CD14-positive monocyte (primary cell): Measurements from ENCODE around the gene GREM1. TPM values are rescaled to one million over a fixed set of nuclear protein-coding genes. Genes with fewer than 3 reads are reported as not detected.
A peak's percentile ranks its signal among the peaks of the same experiment; 100 is the strongest.

ENCODE experiments used
- DNase-seq, 3 donors: peaks; one replicate each; pipeline ENCODE4 v3.0.0-alpha.2; 2011 to 2022
- H2AFZ ChIP-seq: 2 replicates; pipeline ENCODE4 v1.6.0; 2012; ENCODE audit warnings: mild to moderate bottlenecking, low read depth, low read length, inconsistent platforms; ENCODE audit not compliant: insufficient read depth, poor library complexity, severe bottlenecking
- H3K27ac ChIP-seq, 2 donors: 1 replicate in 1 of 2; 2 replicates in 1 of 2; pipeline ENCODE4 v1.5.1; 2012 to 2013; ENCODE audit warnings: low read length in 2 of 2, control low read depth in 1 of 2, inconsistent platforms in 1 of 2, low read depth in 1 of 2, mild to moderate bottlenecking in 1 of 2
- H3K27me3 ChIP-seq, 2 donors: one replicate each; pipeline versions ENCODE4 v1.6.0 to v1.6.1; 2011 to 2013; ENCODE audit warnings: low read length in 2 of 2; ENCODE audit not compliant: control insufficient read depth in 2 of 2, insufficient read depth in 2 of 2
- H3K36me3 ChIP-seq, 2 donors: replicated peaks in 1 of 2; 1 replicate in 1 of 2; 2 replicates in 1 of 2; pipeline versions ENCODE4 v1.5.1 to v1.6.1; 2012 to 2013; ENCODE audit warnings: low read length in 2 of 2, control low read depth in 1 of 2, inconsistent platforms in 1 of 2, mild to moderate bottlenecking in 1 of 2; ENCODE audit not compliant: insufficient read depth in 2 of 2, control insufficient read depth in 1 of 2
- H3K4me1 ChIP-seq, 2 donors: 1 replicate in 1 of 2; 2 replicates in 1 of 2; pipeline versions ENCODE4 v1.5.1 to v1.6.1; 2012 to 2013; ENCODE audit warnings: low read length in 2 of 2, control low read depth in 1 of 2, inconsistent platforms in 1 of 2, mild to moderate bottlenecking in 1 of 2, moderate library complexity in 1 of 2; ENCODE audit not compliant: insufficient read depth in 2 of 2, control insufficient read depth in 1 of 2
- H3K4me2 ChIP-seq: replicated peaks from 2 replicates; pipeline ENCODE3; 2012; ENCODE audit warnings: low read length, moderate library complexity, mild to moderate bottlenecking; ENCODE audit not compliant: poor library complexity, severe bottlenecking; ENCODE audit errors: extremely low read depth
- H3K4me3 ChIP-seq, 3 experiments: fragments of 200-600 bp in 1 of 3; sonication (generic) in 1 of 3; replicated peaks in 1 of 3; 1 replicate in 2 of 3; 2 replicates in 1 of 3; pipeline ENCODE4 v1.5.1; 2011 to 2013; ENCODE audit warnings: low read length in 3 of 3, mild to moderate bottlenecking in 3 of 3, control low read depth in 2 of 3, low read depth in 2 of 3, inconsistent platforms in 1 of 3, moderate library complexity in 1 of 3
- H3K79me2 ChIP-seq: 2 replicates; pipeline ENCODE4 v1.6.0; 2012; ENCODE audit warnings: mild to moderate bottlenecking, control low read depth, inconsistent platforms, low read length, moderate library complexity; ENCODE audit not compliant: insufficient read depth
- H3K9ac ChIP-seq: 2 replicates; pipeline ENCODE4 v1.6.0; 2017; ENCODE audit warnings: low read length, mild to moderate bottlenecking; ENCODE audit not compliant: insufficient read depth, poor library complexity, severe bottlenecking
- H3K9me3 ChIP-seq, 2 donors: replicated peaks in 1 of 2; 1 replicate in 1 of 2; 2 replicates in 1 of 2; pipeline versions ENCODE4 v1.5.1 to v1.6.1; 2012 to 2013; ENCODE audit warnings: low read length in 2 of 2, control low read depth in 1 of 2; ENCODE audit not compliant: control insufficient read depth in 1 of 2, insufficient read depth in 1 of 2
- H4K20me1 ChIP-seq: 2 replicates; pipeline ENCODE4 v1.6.0; 2012; ENCODE audit warnings: mild to moderate bottlenecking, low read length, control low read depth, moderate library complexity; ENCODE audit not compliant: insufficient read depth
- H3K27ac Mint-ChIP-seq, 7 donors: one replicate each; pipeline ENCODE4 v1.8.0; 2020; ENCODE audit warnings: mild to moderate bottlenecking in 7 of 7, mixed read lengths in 7 of 7, moderate library complexity in 6 of 7, inconsistent platforms in 2 of 7
- H3K27me3 Mint-ChIP-seq, 3 donors: one replicate each; pipeline ENCODE4 v1.8.0; 2021 to 2022; ENCODE audit warnings: low read depth in 3 of 3, mild to moderate bottlenecking in 3 of 3, mixed read lengths in 3 of 3, moderate library complexity in 3 of 3, inconsistent platforms in 1 of 3
- H3K36me3 Mint-ChIP-seq, 2 donors: one replicate each; pipeline ENCODE4 v1.8.0; 2020; ENCODE audit warnings: mixed read lengths in 2 of 2, inconsistent platforms in 1 of 2, mild to moderate bottlenecking in 1 of 2
- H3K4me1 Mint-ChIP-seq: one replicate; pipeline ENCODE4 v1.8.0; 2020; ENCODE audit warnings: mild to moderate bottlenecking, mixed read lengths
- H3K4me3 Mint-ChIP-seq, 2 donors: one replicate each; pipeline ENCODE4 v1.8.0; 2020; ENCODE audit warnings: mild to moderate bottlenecking in 2 of 2, mixed read lengths in 2 of 2, moderate library complexity in 1 of 2
- H3K9me3 Mint-ChIP-seq, 7 donors: one replicate each; pipeline ENCODE4 v1.8.0; 2020 to 2022; ENCODE audit warnings: mixed read lengths in 7 of 7, mild to moderate bottlenecking in 6 of 7, moderate library complexity in 6 of 7, inconsistent platforms in 2 of 7
- CTCF ChIP-seq: fragments of 200-600 bp; IDR thresholded peaks from one replicate; pipeline ENCODE4 v1.8.0; 2022; ENCODE audit warnings: antibody characterized with exemption, mild to moderate bottlenecking
- WGBS: methylation state at CpG from one replicate; pipeline ENCODE4 v1.1.5; 2013; ENCODE audit warnings: missing lambda C conversion rate; ENCODE audit not compliant: insufficient coverage; 5-methylcytosine and 5-hydroxymethylcytosine counted together
- intact Hi-C, 2 donors: fragments of 100-400 bp; cut with micrococcal nuclease; formaldehyde crosslinking; loops; one replicate each; pipeline versions ENCODE4 v1.15.0 to v1.15.1; 2023
- polyA plus RNA-seq, 3 donors: library from polyadenylated mRNA; depleted of rRNA in 1 of 3; unstranded in 2 of 3; stranded (reverse) in 1 of 3; fragments of 300-500 nt in 2 of 3; fragments of >200 nt in 1 of 3; fragmentation: Illumina TruSeq in 2 of 3; gene quantifications; 1 replicate in 2 of 3; 2 replicates in 1 of 3; pipeline ENCODE4 v1.2.3, GENCODE V29; 2012 to 2021

GREM1 gene
- polyA plus RNA-seq, 3 donors, result not detected

GRCh38 chr15:32671339-32672325, 46.2 kb upstream of the GREM1 start:
- no peak overlapping the region for H3K4me2 ChIP-seq
- Mint-ChIP-seq H3K27me3 (peaks cover 0 to 2% (median 1%) of the 10 kb centered on the region in 3 donors), H3K27ac (no peak overlapping the region), H3K4me1 (peaks cover 6% of the 10 kb centered on the region), H3K9me3 (peaks cover 0 to 1% (median 0%) of the 10 kb centered on the region in 7 donors), H3K4me3 (no peak overlapping the region), H3K36me3 (peaks cover 4 to 24% of the 10 kb centered on the region in 2 donors)
- no peak overlapping the region for H2AFZ ChIP-seq
- DNase-seq, result no peak
- no peaks in the 10 kb centered on the region for H3K27me3 ChIP-seq
- H3K4me1 ChIP-seq, result peaks cover 0 to 7% of the 10 kb centered on the region in 2 donors
- no peaks in the 10 kb centered on the region for H3K36me3 ChIP-seq
- no peak overlapping the region for H3K9ac ChIP-seq
- H4K20me1 ChIP-seq, result no peaks in the 10 kb centered on the region
- no peaks in the 10 kb centered on the region for H3K9me3 ChIP-seq
- no peak overlapping the region for H3K27ac ChIP-seq
- no peak overlapping the region for H3K4me3 ChIP-seq
- WGBS, result 91% methylated on average over 25 of the region's 29 CpGs
- no peak for TF ChIP-seq CTCF
- intact Hi-C loops, result no loop called here
- no peaks in the 10 kb centered on the region for H3K79me2 ChIP-seq

- H3K4me3 Mint-ChIP-seq, result no peak overlapping the region
- H3K79me2 ChIP-seq, result no peaks in the 10 kb centered on the region
- no peak overlapping the region for H3K4me2 ChIP-seq
- intact Hi-C loops, result no loop called here
- DNase-seq, result no peak
- H3K27me3 ChIP-seq, result no peaks in the 10 kb centered on the region
- H3K4me3 ChIP-seq, result no peak overlapping the region
- no peaks in the 10 kb centered on the region for H4K20me1 ChIP-seq
- peak overlapping the region in 2 of 7 donors; percentile 60 to 68 for H3K27ac Mint-ChIP-seq
- H3K27ac ChIP-seq, result no peak overlapping the region
- H3K9me3 Mint-ChIP-seq, result peaks cover 0 to 1% (median 0%) of the 10 kb centered on the region in 7 donors
- no peaks in the 10 kb centered on the region for H3K9me3 ChIP-seq
- H3K36me3 Mint-ChIP-seq, result peaks cover 0 to 10% of the 10 kb centered on the region in 2 donors
- no peak overlapping the region for H2AFZ ChIP-seq
- no peak for TF ChIP-seq CTCF
- H3K4me1 Mint-ChIP-seq, result peaks cover 6% of the 10 kb centered on the region
- peaks cover 1 to 5% (median 3%) of the 10 kb centered on the region in 3 donors for H3K27me3 Mint-ChIP-seq
- 100% methylated on average over 1 of the region's 2 CpGs for WGBS
- peaks cover 0 to 7% of the 10 kb centered on the region in 2 donors for H3K4me1 ChIP-seq
- H3K9ac ChIP-seq, result no peak overlapping the region
- no peaks in the 10 kb centered on the region for H3K36me3 ChIP-seq
Measured at GRCh38 chr15:32674681-32675080, 43.1 kb upstream of the GREM1 start.
